Body of pancreas (tissue), 4 donors: ENCODE measurements around the gene EIF4E. TPM values are rescaled to one million over a fixed set of nuclear protein-coding genes. Genes with fewer than 3 reads are reported as not detected.

Experiments
- ATAC-seq: fragments of 150-250 bp; one replicate; pipeline ENCODE4 v1.9.1; 2016
- DNase-seq, 4 donors: peaks; one replicate each; pipeline ENCODE4 v3.0.0-alpha.2; 2019
- H3K27ac ChIP-seq, 4 donors: fragments of 200-600 bp; sonication (generic); 1 replicate in 3 of 4; 2 replicates in 1 of 4; pipeline versions ENCODE4 v1.5.1 to v1.6.1; 2016 to 2019; ENCODE audit warnings: mild to moderate bottlenecking in 1 of 4, mixed read lengths in 1 of 4, moderate library complexity in 1 of 4
- H3K27me3 ChIP-seq, 2 donors: fragments of 200-600 bp; sonication (generic); one replicate each; pipeline ENCODE4 v1.6.0; 2016; ENCODE audit warnings: mild to moderate bottlenecking in 1 of 2
- H3K36me3 ChIP-seq, 2 donors: fragments of 200-600 bp; sonication (generic); replicated peaks in 1 of 2; 2 replicates each; pipeline ENCODE4 v1.5.1; 2016; ENCODE audit warnings: low read depth in 2 of 2; ENCODE audit not compliant: insufficient read depth in 1 of 2
- H3K4me1 ChIP-seq: fragments of 200-600 bp; sonication (generic); one replicate; pipeline ENCODE4 v1.6.0; 2016
- H3K4me3 ChIP-seq, 2 donors: fragments of 200-600 bp; sonication (generic); 1 replicate in 1 of 2; 2 replicates in 1 of 2; pipeline ENCODE4 v1.5.1; 2016 to 2019
- H3K9me3 ChIP-seq, 3 donors: fragments of 200-600 bp; sonication (generic); 1 replicate in 2 of 3; 2 replicates in 1 of 3; pipeline ENCODE4 v1.5.1; 2016
- POLR2A ChIP-seq, 3 donors: fragments of 450-650 bp; IDR thresholded peaks; one replicate each; pipeline ENCODE4 v1.6.1; 2016; ENCODE audit warnings: antibody characterized with exemption in 3 of 3, mild to moderate bottlenecking in 2 of 3
- WGBS, 2 donors: methylation state at CpG; one replicate each; pipeline ENCODE4 v1.1.5; 2017; 5-methylcytosine and 5-hydroxymethylcytosine counted together
- intact Hi-C: fragments of 100-400 bp; cut with DNase I; formaldehyde crosslinking; loops from one replicate; pipeline ENCODE4 v1.15.1; 2023
- total RNA-seq, 2 donors: library from RNA; depleted of rRNA; stranded (reverse); fragments of >200 nt; gene quantifications; one replicate each; pipeline ENCODE4 v1.1.0, GENCODE V29; 2016
- TF ChIP-seq, protein P1 (sequence below), 7 experiments: fragments of 450-650 bp in 4 of 7; fragments of 200-600 bp in 3 of 7; sonication (generic) in 3 of 7; IDR thresholded peaks; one replicate each; pipeline ENCODE4 v1.5.1; 2016 to 2019; ENCODE audit warnings: antibody characterized with exemption in 7 of 7

Gene EIF4E, protein sequence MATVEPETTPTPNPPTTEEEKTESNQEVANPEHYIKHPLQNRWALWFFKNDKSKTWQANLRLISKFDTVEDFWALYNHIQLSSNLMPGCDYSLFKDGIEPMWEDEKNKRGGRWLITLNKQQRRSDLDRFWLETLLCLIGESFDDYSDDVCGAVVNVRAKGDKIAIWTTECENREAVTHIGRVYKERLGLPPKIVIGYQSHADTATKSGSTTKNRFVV
- total RNA-seq, result 10 to 100 TPM; 31.1 to 67.9 TPM

DNA sequence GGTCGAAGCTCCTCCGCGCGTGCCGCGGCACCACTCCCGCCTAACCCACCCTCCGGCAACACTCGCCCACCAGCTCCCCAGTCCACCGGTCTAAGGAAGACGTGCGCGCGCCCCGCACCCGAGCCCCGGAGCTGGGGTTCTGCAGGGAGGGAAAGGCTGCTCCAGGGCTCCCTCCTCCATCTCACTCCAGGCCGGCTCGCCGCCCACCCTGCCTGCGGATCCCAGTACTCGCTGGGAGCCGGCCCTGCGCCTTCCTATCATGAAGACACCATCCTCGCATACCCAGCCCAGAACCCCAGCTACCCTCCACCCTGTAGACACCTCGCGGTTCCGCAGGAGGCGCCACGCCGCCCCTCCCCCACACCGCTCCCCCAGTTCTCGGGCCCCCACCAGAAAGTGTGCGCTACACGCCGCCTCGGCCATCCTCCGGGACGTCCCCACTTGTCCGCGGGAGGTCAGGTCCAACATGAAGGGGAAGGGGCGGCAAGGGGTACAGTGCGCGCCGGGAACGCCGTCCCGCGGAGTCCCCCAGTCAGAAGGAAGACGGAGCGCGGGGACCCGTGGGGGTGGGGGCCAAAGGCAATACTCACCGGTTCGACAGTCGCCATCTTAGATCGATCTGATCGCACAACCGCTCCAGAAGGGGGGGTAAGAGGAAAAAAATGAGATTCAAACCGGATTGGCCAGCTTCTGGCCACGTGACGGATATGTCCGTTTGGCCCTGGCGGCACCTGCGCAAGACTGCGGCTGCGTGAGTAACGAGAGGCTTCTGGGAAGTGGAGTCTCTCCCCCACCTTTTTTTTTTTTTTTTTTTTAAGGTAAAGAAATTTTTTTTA lies at the start of gene EIF4E:
Gene EIF4E (minus strand): TSS at position 629 of the 836 bp plus-strand sequence. CDS start 21 bp downstream, at position 608.
- WGBS, 2 donors, result 0% methylated on average over 23 to 51 of the region's 68 CpGs
- no peaks in the 10 kb centered on the region for H3K9me3 ChIP-seq
- TF ChIP-seq, protein P1, sequence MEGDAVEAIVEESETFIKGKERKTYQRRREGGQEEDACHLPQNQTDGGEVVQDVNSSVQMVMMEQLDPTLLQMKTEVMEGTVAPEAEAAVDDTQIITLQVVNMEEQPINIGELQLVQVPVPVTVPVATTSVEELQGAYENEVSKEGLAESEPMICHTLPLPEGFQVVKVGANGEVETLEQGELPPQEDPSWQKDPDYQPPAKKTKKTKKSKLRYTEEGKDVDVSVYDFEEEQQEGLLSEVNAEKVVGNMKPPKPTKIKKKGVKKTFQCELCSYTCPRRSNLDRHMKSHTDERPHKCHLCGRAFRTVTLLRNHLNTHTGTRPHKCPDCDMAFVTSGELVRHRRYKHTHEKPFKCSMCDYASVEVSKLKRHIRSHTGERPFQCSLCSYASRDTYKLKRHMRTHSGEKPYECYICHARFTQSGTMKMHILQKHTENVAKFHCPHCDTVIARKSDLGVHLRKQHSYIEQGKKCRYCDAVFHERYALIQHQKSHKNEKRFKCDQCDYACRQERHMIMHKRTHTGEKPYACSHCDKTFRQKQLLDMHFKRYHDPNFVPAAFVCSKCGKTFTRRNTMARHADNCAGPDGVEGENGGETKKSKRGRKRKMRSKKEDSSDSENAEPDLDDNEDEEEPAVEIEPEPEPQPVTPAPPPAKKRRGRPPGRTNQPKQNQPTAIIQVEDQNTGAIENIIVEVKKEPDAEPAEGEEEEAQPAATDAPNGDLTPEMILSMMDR (IDR thresholded peaks at IDR 0.05), result peak in 2 of 7 experiments; percentile 9 to 26
- no peak for TF ChIP-seq POLR2A (IDR thresholded peaks at IDR 0.05)
- H3K4me3 ChIP-seq, result peak within 1 kb of the TSS; percentile 95 to 100
- H3K36me3 ChIP-seq, result no peaks in the 10 kb centered on the region
- no peaks in the 10 kb centered on the region for H3K27me3 ChIP-seq
- DNase-seq, result peak; percentile 98 to 100 (median 99)
- H3K4me1 ChIP-seq, result peaks cover 17% of the 10 kb centered on the region
- intact Hi-C loops, result no loop called here
- H3K27ac ChIP-seq, result peak within 1 kb of the TSS; percentile 88 to 98 (median 94)
- ATAC-seq, result peak; percentile 95

DNA sequence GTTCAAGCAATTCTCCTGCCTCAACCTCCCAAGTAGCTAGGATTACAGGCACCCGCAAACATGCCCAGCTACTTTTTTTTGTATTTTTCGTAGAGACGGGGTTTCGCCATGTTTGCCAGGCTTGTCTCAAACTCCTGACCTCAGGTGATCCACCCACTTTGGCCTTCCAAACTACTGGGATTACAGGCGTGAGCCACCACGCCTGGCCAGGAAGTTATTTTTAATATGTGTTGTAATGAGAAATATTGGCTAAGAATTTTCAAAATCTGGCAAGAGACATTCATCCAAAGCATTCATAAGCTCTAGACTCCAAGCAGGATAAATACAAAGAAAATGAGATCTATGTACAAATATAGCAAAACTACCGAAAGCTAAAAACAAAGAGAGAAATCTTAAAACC lies 48.6 kb upstream of the EIF4E start:
- DNase-seq (no peak), ATAC-seq (no peak)
- TF ChIP-seq, protein P1 (IDR thresholded peaks at IDR 0.05), result no peak
- no peak for TF ChIP-seq POLR2A (IDR thresholded peaks at IDR 0.05)
- Histone ChIP-seq H3K4me1 (no peaks in the 10 kb centered on the region), H3K9me3 (no peaks in the 10 kb centered on the region), H3K27ac (no peak overlapping the region), H3K4me3 (no peak overlapping the region), H3K36me3 (no peaks in the 10 kb centered on the region), H3K27me3 (no peaks in the 10 kb centered on the region)
- intact Hi-C loops, result no loop called here
- WGBS, 2 donors, result 75 to 86% methylated on average over 7 of the region's 7 CpGs

DNA sequence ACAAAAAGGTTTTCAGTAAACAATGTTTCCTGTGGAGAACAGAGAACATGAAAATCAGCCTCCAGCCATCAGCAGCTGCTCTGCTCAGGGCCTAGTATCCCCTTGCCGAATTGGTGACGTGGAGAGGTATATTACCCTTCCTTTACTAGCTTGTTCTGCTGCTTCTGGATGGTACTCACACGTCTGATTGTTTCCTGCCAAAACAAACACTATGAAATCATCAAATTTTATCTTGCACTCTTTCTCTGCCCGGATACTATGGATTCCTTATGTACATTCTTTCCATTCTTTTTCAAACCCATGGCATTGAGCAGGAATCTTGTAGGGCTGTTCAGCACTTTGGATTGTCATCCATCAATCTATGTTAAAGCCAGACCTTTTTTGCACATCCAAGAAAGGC lies 47.8 kb upstream of the EIF4E start:
- no peak overlapping the region for H3K27ac ChIP-seq
- ATAC-seq, result no peak
- intact Hi-C loops, result no loop called here

DNA sequence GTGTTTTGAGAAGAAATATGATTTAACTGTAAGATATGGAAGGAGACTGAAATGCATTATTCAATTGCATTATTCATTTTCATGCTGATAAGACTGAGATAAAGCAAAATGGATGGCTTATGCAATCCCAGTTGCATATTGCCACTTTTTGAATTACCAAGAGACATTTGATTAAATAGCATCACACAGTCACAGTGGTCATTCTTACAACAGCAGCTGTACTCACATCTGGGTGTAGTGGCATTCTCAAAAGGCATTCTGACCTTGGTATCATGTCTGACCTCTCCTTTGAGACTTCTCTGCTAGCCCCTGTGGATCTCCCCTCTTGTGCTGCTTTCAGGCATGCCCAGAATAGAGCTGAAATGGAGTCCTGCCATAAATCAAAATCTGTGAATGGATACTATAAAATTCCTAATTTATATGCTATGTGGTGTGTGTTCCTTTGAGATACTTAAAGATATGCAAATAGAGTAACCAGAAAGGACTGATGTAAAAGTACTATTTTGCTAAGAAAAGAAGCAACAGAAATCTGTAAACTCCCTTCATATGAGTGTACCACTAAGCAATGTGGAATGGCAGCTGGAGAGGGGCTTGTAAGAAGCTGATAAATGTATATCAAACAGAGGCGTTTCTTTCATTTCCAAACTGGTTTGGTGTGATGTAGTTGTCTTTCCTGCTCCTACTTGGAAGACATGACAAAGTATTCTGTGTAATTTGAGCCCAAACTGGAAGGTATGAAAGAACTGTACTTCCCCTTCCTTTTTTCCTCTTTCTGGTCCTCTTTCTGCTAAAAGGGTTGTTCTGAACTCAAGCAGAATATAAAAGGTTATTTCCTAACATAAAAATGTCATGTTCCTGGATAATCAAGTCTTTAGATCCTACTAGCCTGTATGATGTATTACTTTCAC lies 41.2 kb upstream of the EIF4E start:
- WGBS, 2 donors, result 16 to 21% methylated on average over 1 of the region's 1 CpG
- no peaks in the 10 kb centered on the region for H3K27me3 ChIP-seq
- no peak for ATAC-seq

More for the DNA sequence above, 47.8 kb upstream of the EIF4E start:
- no peak for DNase-seq
- Histone ChIP-seq H3K36me3 (no peaks in the 10 kb centered on the region), H3K9me3 (no peaks in the 10 kb centered on the region), H3K4me1 (no peaks in the 10 kb centered on the region), H3K4me3 (no peak overlapping the region), H3K27me3 (no peaks in the 10 kb centered on the region)
- WGBS, 2 donors, result 47 to 50% methylated on average over 4 of the region's 4 CpGs
- TF ChIP-seq POLR2A (IDR thresholded peaks at IDR 0.05), result no peak
- TF ChIP-seq, protein P1 (IDR thresholded peaks at IDR 0.05), result no peak

More for the DNA sequence above, 41.2 kb upstream of the EIF4E start:
- no peaks in the 10 kb centered on the region for H3K36me3 ChIP-seq
- H3K9me3 ChIP-seq, result no peaks in the 10 kb centered on the region
- no peak for DNase-seq
- H3K4me1 ChIP-seq, result no peaks in the 10 kb centered on the region
- intact Hi-C loops, result no loop called here
- H3K4me3 ChIP-seq, result no peak overlapping the region
- no peak overlapping the region for H3K27ac ChIP-seq
- TF ChIP-seq, protein P1 (IDR thresholded peaks at IDR 0.05), result no peak
- TF ChIP-seq POLR2A (IDR thresholded peaks at IDR 0.05), result no peak
